Glutamatergic neuron (in vitro differentiated cells): ENCODE measurements around the gene MEGF11. TPM values are rescaled to one million over a fixed set of nuclear protein-coding genes. Genes with fewer than 3 reads are reported as not detected.
A peak's percentile ranks its signal among the peaks of the same experiment; 100 is the strongest.

ENCODE experiments used
- DNase-seq: peaks from one replicate; pipeline ENCODE4 v3.0.0; 2022
- H3K27ac Mint-ChIP-seq: one replicate; pipeline ENCODE4 v1.8.0; 2020; ENCODE audit warnings: mild to moderate bottlenecking, mixed read lengths, inconsistent platforms; ENCODE audit not compliant: unreplicated experiment
- H3K27me3 Mint-ChIP-seq: one replicate; pipeline ENCODE4 v1.8.0; 2020; ENCODE audit warnings: mild to moderate bottlenecking, moderate library complexity, mixed read lengths, inconsistent platforms; ENCODE audit not compliant: unreplicated experiment
- H3K36me3 Mint-ChIP-seq: one replicate; pipeline ENCODE4 v1.8.0; 2020; ENCODE audit warnings: mild to moderate bottlenecking, mixed read lengths, inconsistent platforms; ENCODE audit not compliant: unreplicated experiment
- H3K4me1 Mint-ChIP-seq: one replicate; pipeline ENCODE4 v1.8.0; 2020; ENCODE audit warnings: mild to moderate bottlenecking, low read depth, mixed read lengths, inconsistent platforms; ENCODE audit not compliant: unreplicated experiment
- H3K4me3 Mint-ChIP-seq: one replicate; pipeline ENCODE4 v1.8.0; 2020; ENCODE audit warnings: mild to moderate bottlenecking, mixed read lengths, inconsistent platforms; ENCODE audit not compliant: unreplicated experiment
- H3K9me3 Mint-ChIP-seq: one replicate; pipeline ENCODE4 v1.8.0; 2020; ENCODE audit warnings: mild to moderate bottlenecking, moderate library complexity, mixed read lengths, inconsistent platforms; ENCODE audit not compliant: unreplicated experiment
- CTCF ChIP-seq: fragments of 200-600 bp; sonication (generic); IDR thresholded peaks from one replicate; pipeline ENCODE4 v1.5.0; 2021; ENCODE audit not compliant: partially characterized antibody, unreplicated experiment
- total RNA-seq: library from RNA; stranded (reverse); fragmentation: NEBNext Ultra II Directional; extraction: Animal tissue kit (Norgen Biotek cat#: 25700); gene quantifications from one replicate; pipeline ENCODE4 v1.2.1, GENCODE V29; 2021; ENCODE audit not compliant: unreplicated experiment

The MEGF11 gene
- total RNA-seq, 1 donor from 2014 or later: 2.6 TPM

- Mint-ChIP-seq H3K4me1 (peaks cover 53% of the 10 kb centered on the region), H3K27ac (peak overlapping the region; percentile 90), H3K27me3 (peaks cover 28% of the 10 kb centered on the region), H3K36me3 (no peaks in the 10 kb centered on the region), H3K4me3 (peak overlapping the region; percentile 82), H3K9me3 (peaks cover 20% of the 10 kb centered on the region)
- TF ChIP-seq CTCF: no peak
- DNase-seq: peak; percentile 81
Observed at GRCh38 chr15:66095871-66096687, 157.5 kb downstream of the MEGF11 start.

- H3K4me3 Mint-ChIP-seq: peak overlapping the region; percentile 74
- peak overlapping the region; percentile 35 for H3K27ac Mint-ChIP-seq
- no peaks in the 10 kb centered on the region for H3K36me3 Mint-ChIP-seq
- no peak for DNase-seq
- peaks cover 53% of the 10 kb centered on the region for H3K4me1 Mint-ChIP-seq
- peaks cover 25% of the 10 kb centered on the region for H3K27me3 Mint-ChIP-seq
- TF ChIP-seq CTCF: no peak
- H3K9me3 Mint-ChIP-seq: peaks cover 20% of the 10 kb centered on the region
Observed at GRCh38 chr15:66094331-66094730, 159.2 kb downstream of the MEGF11 start.

GRCh38 chr15:66092053-66093016 is 161.2 kb downstream of the MEGF11 start:
- peak overlapping the region; percentile 36 for H3K27ac Mint-ChIP-seq
- TF ChIP-seq CTCF: no peak
- DNase-seq: peak; percentile 54
- no peak overlapping the region for H3K4me3 Mint-ChIP-seq
- H3K27me3 Mint-ChIP-seq: peaks cover 23% of the 10 kb centered on the region
- H3K36me3 Mint-ChIP-seq: no peaks in the 10 kb centered on the region
- peaks cover 45% of the 10 kb centered on the region for H3K4me1 Mint-ChIP-seq
- H3K9me3 Mint-ChIP-seq: peaks cover 20% of the 10 kb centered on the region

- no peak overlapping the region for H3K4me3 Mint-ChIP-seq
- peaks cover 11% of the 10 kb centered on the region for H3K36me3 Mint-ChIP-seq
- DNase-seq: no peak
- no peak for TF ChIP-seq CTCF
- peaks cover 10% of the 10 kb centered on the region for H3K27me3 Mint-ChIP-seq
- peaks cover 12% of the 10 kb centered on the region for H3K9me3 Mint-ChIP-seq
- H3K27ac Mint-ChIP-seq: no peak overlapping the region
- H3K4me1 Mint-ChIP-seq: peaks cover 25% of the 10 kb centered on the region
Observed at GRCh38 chr15:66089509-66089908, 164.0 kb downstream of the MEGF11 start.
